ENCODE data around the gene CFHR1. TPM values are rescaled to one million over a fixed set of nuclear protein-coding genes. Genes with fewer than 3 reads are reported as not detected.

The CFHR1 gene
- total RNA-seq, 1 donor from 2014 or later = 0.23 TPM

- no peak overlapping the region for H3K4me3 Mint-ChIP-seq (ENCODE audit: unreplicated experiment)
- no peaks in the 10 kb centered on the region for H3K36me3 ChIP-seq (ENCODE audit: insufficient read depth, low read length)
- DNase-seq (ENCODE audit: low read depth) = no peak
- H3K4me1 ChIP-seq (ENCODE audit: insufficient read depth, low read length) = no peaks in the 10 kb centered on the region
- FAIRE-seq = no peak
- no peak overlapping the region for H3K9ac ChIP-seq (ENCODE audit: low read length)
- no peaks in the 10 kb centered on the region for H3K36me3 Mint-ChIP-seq (ENCODE audit: low read depth, unreplicated experiment)
- no peak overlapping the region for H3K27ac Mint-ChIP-seq (ENCODE audit: unreplicated experiment)
- no peaks in the 10 kb centered on the region for H3K27me3 Mint-ChIP-seq (ENCODE audit: low read depth, unreplicated experiment)
- TF ChIP-seq CTCF (IDR thresholded peaks at IDR 0.05; ENCODE audit: insufficient read depth, low read depth, low read length) (no peak), EZH2 (IDR thresholded peaks at IDR 0.05; ENCODE audit: insufficient read depth, low read length) (no peak)
- H3K27me3 ChIP-seq (ENCODE audit: insufficient read depth, low read length) = no peaks in the 10 kb centered on the region
- no peak overlapping the region for H3K4me3 ChIP-seq (ENCODE audit: insufficient read depth, low read depth, low read length)
- H3K27ac ChIP-seq (ENCODE audit: low read depth, low read length) = no peak overlapping the region
- no peak overlapping the region for H3K4me2 ChIP-seq (ENCODE audit: low read length)
- H3K79me2 ChIP-seq (ENCODE audit: insufficient read depth, low read length) = no peaks in the 10 kb centered on the region
- no peaks in the 10 kb centered on the region for H3K9me3 ChIP-seq (ENCODE audit: insufficient read depth, low read depth, low read length)
- no peaks in the 10 kb centered on the region for H3K9me3 Mint-ChIP-seq (ENCODE audit: unreplicated experiment)
- no peak overlapping the region for H2AFZ ChIP-seq (ENCODE audit: low read depth, low read length)
- H3K4me1 Mint-ChIP-seq (ENCODE audit: low read depth, unreplicated experiment) = no peaks in the 10 kb centered on the region
- no peaks in the 10 kb centered on the region for H4K20me1 ChIP-seq (ENCODE audit: insufficient read depth, low read length)
Observed at GRCh38 chr1:196774175-196774574, 45.4 kb upstream of the CFHR1 start.

- Histone ChIP-seq H3K4me1 (ENCODE audit: insufficient read depth, low read length) (no peaks in the 10 kb centered on the region), H3K9me3 (ENCODE audit: insufficient read depth, low read depth, low read length) (no peaks in the 10 kb centered on the region), H4K20me1 (ENCODE audit: insufficient read depth, low read length) (no peaks in the 10 kb centered on the region), H3K4me2 (ENCODE audit: low read length) (no peak within 1 kb of the TSS), H3K27me3 (ENCODE audit: insufficient read depth, low read length) (no peaks in the 10 kb centered on the region), H3K36me3 (ENCODE audit: insufficient read depth, low read length) (no peaks in the 10 kb centered on the region), H3K27ac (ENCODE audit: low read depth, low read length) (no peak within 1 kb of the TSS), H3K9ac (ENCODE audit: low read length) (no peak within 1 kb of the TSS), H3K4me3 (ENCODE audit: insufficient read depth, low read depth, low read length) (no peak within 1 kb of the TSS), H2AFZ (ENCODE audit: low read depth, low read length) (no peak within 1 kb of the TSS), H3K79me2 (ENCODE audit: insufficient read depth, low read length) (no peaks in the 10 kb centered on the region)
- no peak for TF ChIP-seq CTCF (IDR thresholded peaks at IDR 0.05; ENCODE audit: insufficient read depth, low read depth, low read length)
- TF ChIP-seq EZH2 (IDR thresholded peaks at IDR 0.05; ENCODE audit: insufficient read depth, low read length) = no peak
- FAIRE-seq = no peak
- Mint-ChIP-seq H3K4me1 (ENCODE audit: low read depth, unreplicated experiment) (no peaks in the 10 kb centered on the region), H3K27me3 (ENCODE audit: low read depth, unreplicated experiment) (no peaks in the 10 kb centered on the region), H3K27ac (ENCODE audit: unreplicated experiment) (no peak within 1 kb of the TSS), H3K9me3 (ENCODE audit: unreplicated experiment) (no peaks in the 10 kb centered on the region), H3K4me3 (ENCODE audit: unreplicated experiment) (no peak within 1 kb of the TSS), H3K36me3 (ENCODE audit: low read depth, unreplicated experiment) (no peaks in the 10 kb centered on the region)
- no peak for DNase-seq (ENCODE audit: low read depth)
Observed at GRCh38 chr1:196774603-196775002, 44.9 kb upstream of the CFHR1 start, which contains the start of gene CFHR3. Gene CFHR3, plus strand, starts transcription at chr1:196774840. Its CDS starts 47 bp downstream, at chr1:196774887.

- peaks cover 3% of the 10 kb centered on the region for H3K9me3 Mint-ChIP-seq (ENCODE audit: unreplicated experiment)
- H3K36me3 Mint-ChIP-seq (ENCODE audit: low read depth, unreplicated experiment) = no peaks in the 10 kb centered on the region
- DNase-seq (ENCODE audit: low read depth) (no peak), FAIRE-seq (no peak)
- no peaks in the 10 kb centered on the region for H3K9me3 ChIP-seq (ENCODE audit: insufficient read depth, low read depth, low read length)
- no peak overlapping the region for H3K4me3 Mint-ChIP-seq (ENCODE audit: unreplicated experiment)
- no peak overlapping the region for H3K27ac Mint-ChIP-seq (ENCODE audit: unreplicated experiment)
- H3K4me1 Mint-ChIP-seq (ENCODE audit: low read depth, unreplicated experiment) = no peaks in the 10 kb centered on the region
- H3K27ac ChIP-seq (ENCODE audit: low read depth, low read length) = no peak overlapping the region
- H3K4me3 ChIP-seq (ENCODE audit: insufficient read depth, low read depth, low read length) = no peak overlapping the region
- H3K4me2 ChIP-seq (ENCODE audit: low read length) = no peak overlapping the region
- no peaks in the 10 kb centered on the region for H3K27me3 ChIP-seq (ENCODE audit: insufficient read depth, low read length)
- no peaks in the 10 kb centered on the region for H3K36me3 ChIP-seq (ENCODE audit: insufficient read depth, low read length)
- no peak for TF ChIP-seq EZH2 (IDR thresholded peaks at IDR 0.05; ENCODE audit: insufficient read depth, low read length)
- no peak for TF ChIP-seq CTCF (IDR thresholded peaks at IDR 0.05; ENCODE audit: insufficient read depth, low read depth, low read length)
- no peak overlapping the region for H3K9ac ChIP-seq (ENCODE audit: low read length)
- no peaks in the 10 kb centered on the region for H3K4me1 ChIP-seq (ENCODE audit: insufficient read depth, low read length)
- H4K20me1 ChIP-seq (ENCODE audit: insufficient read depth, low read length) = no peaks in the 10 kb centered on the region
- no peaks in the 10 kb centered on the region for H3K27me3 Mint-ChIP-seq (ENCODE audit: low read depth, unreplicated experiment)
- no peaks in the 10 kb centered on the region for H3K79me2 ChIP-seq (ENCODE audit: insufficient read depth, low read length)
- H2AFZ ChIP-seq (ENCODE audit: low read depth, low read length) = no peak overlapping the region
Observed at GRCh38 chr1:196777603-196778002, 41.9 kb upstream of the CFHR1 start.

All from astrocyte (in vitro differentiated cells and primary cell).